HG03565 (cell line): ENCODE results near the gene ATP9A.

Source experiments
- ATAC-seq: cut with Tn5 transposase; IDR thresholded peaks from one replicate; pipeline ENCODE4 v1.9.1; 2021; ENCODE audit warnings: mild to moderate bottlenecking, moderate library complexity; ENCODE audit not compliant: unreplicated experiment

ATP9A gene

DNA sequence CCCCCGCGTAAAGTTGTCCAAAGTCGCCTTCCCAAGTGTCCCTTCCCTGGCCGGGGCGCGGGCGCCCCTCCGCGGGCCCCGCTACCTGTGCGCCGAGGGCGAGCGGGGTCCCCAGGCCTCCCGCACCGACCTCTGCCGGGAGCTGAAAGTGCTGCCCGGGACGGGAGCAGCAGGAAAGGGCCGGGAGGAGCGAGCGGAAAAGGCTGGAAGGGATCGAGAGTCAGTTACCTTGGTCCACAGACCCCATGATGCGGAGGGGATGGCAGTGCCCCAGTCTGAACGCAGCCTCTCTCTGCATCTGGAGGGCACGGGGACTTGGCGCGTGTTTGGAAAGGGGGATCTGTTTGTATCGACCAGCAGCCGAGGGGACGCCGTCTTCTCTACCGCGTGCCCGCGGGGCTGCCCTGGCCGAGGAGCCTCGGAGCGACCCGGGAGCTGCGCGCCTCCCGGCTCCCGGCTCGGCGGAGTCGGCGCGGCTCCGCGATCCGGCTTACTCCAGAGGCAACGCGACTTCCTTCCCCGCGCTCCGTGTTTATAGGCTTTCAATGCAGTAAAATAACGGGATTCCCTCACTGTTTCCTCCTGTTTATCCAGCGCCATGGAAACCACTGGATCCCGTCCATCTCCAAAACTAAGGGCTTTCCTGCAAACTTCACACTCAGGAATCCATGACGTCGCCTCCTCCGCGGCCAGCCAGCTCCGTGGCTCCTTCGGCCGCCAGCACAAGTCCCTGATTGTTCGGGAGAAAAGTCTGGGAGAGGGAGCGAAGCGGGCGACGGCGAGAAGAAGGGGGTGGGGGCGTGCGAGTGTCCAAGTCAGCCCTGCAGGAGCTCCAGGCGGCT lies 205.6 kb downstream of the ATP9A start:
- ATAC-seq, result no peak

DNA sequence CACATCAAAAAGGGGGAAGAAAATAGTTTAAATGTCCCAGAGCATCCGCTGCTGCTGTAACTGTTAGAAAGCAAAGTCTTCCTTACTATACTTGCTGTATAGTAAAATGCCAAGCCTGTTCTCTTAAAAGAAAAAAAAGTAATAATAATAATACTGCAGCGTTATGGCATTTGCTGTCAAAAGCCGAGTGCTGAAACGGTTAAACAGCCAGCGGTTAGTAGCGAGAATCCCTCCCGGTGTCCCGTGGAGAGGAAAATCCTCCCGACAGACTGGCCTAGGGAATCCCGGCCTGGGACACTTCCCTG lies 206.2 kb downstream of the ATP9A start:
- ATAC-seq, result no peak

DNA sequence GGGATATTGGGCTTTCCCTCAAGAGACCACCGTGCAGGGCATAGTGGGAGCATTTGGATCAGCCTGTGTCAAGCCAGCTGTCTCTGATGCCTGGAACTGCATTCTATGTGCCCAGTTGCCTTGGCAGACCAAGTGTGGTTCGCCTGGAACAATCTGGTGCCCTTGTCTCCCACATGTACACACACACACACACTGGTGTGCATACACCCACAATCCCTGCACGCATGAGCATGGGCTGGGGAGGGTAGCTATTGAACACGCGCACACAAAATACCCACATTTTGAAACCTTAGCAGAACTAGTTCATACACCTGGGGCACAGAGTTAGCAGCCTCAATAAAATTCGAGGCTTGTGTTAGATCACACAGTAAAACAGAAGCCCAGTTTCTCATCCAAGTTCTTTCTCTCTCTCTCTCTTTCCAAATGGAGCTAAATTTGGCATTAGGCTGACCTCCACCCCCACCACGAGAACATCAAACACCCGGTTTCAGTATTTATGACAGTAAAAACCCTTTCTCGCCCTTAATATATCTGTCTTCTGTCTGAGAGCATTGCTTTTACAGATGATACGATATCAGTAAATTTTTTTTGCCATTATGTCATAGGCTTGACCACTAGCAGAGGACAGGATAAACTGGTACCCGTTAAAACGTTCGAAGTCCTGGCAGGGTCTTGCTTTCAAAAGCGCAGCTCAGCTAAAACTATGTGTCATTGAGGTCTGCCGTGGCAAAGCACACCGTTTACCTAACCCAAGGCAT lies 207.5 kb downstream of the ATP9A start:
- ATAC-seq, result no peak

DNA sequence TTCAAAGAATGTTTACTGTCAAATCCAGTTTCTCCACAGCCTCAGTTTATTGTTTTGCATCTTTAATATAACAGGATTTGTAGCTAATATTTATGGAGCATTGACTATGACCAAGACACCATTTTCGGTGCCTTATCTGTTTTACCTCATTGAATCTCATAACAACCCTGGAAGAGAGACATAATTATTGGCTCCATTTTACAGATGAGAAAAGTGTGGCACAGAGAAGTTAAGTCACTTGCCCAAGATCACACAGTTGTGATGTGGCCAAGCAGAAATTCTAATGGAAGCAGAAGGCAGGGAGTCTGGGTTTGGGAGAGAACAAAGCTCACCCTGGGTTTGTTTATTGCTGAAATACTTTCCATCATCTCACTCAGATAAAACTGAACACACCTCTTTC lies 208.1 kb downstream of the ATP9A start:
- ATAC-seq, result no peak

DNA sequence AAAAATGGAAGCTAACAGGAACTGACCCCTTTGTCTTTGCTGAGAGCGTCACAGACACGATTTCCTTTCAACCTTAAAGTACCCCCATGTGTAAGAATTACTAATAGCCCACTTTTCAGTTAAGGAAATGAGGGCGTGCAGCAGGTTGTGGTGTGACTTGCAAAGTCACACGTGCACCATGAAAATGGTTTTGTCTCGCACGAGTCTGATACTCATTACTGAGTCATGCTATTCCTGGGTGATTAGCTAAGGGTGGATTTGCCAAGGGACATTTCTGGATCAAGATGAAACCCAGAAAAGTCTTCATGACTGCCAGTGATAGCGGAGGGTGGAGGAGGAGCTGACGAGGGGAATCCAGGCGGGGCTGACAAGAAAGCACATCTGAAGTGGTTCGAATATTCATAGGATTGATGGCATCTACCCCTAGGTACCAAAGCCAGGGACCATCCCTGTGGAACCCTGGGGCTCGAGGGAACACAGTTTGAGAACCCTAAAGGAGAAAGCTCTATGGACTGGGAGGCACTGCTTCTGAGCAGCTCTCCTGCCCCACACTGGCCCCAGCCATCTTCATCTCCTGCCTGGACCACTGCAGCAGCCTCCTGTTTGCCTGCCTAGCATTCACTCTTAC lies 213.5 kb downstream of the ATP9A start:
- no peak for ATAC-seq

DNA sequence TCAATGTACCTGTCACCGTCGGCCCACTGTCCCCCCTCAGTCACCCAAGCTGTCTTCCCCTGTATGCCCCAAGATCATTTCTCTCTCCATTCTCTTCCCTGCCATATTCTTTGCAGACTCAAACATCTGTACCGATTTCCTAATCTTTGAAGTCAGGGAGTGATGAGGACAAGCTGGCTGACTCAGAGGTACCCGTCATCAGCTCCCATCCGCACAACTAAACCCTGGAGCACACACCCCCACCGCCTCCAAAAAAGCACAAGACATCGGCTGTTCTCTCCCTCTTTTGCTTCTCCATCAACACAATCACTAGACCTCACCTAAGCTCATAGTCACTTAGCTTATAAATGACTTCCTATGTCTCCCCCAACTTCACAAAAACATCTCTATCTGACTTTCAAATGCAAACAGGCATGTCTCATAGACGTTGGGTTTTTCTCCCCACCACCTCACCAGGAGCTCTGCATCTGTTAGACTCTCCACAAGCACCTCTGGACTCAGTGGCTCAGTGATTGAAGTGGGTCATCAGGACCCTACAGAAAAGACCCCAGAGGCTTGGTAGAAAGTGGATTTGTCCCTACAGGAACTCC lies 214.2 kb downstream of the ATP9A start:
- ATAC-seq, result no peak

DNA sequence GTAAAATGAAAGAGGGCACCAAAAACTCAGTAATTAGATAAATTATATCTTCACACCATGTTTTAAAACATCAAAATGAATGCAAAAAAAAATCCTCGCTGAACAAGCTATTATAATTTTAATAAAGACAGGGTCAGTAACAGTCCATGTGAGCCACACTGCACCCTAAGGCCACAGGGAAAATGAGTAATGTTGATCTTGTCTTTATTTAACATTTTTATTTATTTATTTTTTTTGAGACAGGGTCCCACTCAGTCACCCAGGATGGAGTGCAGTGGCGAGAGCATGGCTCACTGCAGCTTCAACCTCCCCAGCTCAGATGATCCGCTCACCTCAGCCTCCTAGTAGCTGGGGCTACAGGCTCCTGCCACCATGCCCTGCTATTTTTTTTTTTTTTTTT lies 217.0 kb downstream of the ATP9A start:
- no peak for ATAC-seq

DNA sequence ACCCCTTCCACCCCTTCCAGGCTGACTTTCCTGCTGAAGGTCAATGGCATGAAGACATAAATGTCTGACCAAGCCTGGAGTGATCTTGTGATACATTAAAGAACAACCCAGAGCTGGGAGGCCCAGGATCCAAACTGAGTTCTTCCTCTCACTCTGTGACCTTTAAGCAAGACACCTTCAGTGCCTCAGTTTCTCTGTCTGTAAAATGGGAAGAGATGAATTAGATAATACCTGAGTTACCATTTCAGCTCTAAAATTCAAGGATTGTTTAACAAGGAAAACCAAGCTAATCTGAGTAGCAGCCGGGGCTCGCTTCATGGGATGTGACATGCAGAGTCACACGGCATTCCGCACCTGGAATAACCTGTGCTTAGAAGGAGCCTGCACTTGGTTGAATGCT lies 218.7 kb downstream of the ATP9A start:
- ATAC-seq, result no peak

DNA sequence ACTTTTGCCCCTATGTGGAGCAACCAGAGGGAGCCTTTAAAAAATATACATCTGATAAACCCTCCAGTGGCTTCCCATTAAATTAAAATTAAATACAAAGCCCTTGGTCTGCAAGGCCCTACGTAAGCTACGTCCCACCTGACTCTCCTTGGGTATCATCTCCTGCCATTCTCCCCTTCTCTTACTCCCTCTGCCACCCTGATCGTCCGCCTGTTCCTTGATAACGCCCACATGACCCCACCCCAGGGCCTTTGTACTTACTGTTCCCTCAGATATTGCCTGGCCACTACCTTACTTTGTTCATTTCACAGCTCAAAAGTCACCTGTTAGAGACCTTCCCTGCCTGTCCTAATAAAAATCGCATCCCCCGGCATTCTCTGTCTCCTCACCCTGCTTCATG lies 220.2 kb downstream of the ATP9A start:
- no peak for ATAC-seq
